ENCODE data around the gene SEPTIN3. TPM values are rescaled to one million over a fixed set of nuclear protein-coding genes. Genes with fewer than 3 reads are reported as not detected.

SEPTIN3 gene
- total and polyA plus RNA-seq, 2 of the 8 experiments (the other 6 are each of a cell fraction or from before 2014, with no cell fraction given): 38.9 to 52.9 TPM

- TF ChIP-seq SAP30 (IDR thresholded peaks at IDR 0.05; ENCODE audit: insufficient read depth, insufficient replicate concordance, low read length): no peak
- TF ChIP-seq, protein P1, sequence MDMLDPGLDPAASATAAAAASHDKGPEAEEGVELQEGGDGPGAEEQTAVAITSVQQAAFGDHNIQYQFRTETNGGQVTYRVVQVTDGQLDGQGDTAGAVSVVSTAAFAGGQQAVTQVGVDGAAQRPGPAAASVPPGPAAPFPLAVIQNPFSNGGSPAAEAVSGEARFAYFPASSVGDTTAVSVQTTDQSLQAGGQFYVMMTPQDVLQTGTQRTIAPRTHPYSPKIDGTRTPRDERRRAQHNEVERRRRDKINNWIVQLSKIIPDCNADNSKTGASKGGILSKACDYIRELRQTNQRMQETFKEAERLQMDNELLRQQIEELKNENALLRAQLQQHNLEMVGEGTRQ (IDR thresholded peaks at IDR 0.05; ENCODE audit: low read length): no peak
These were observed 1.4 kb downstream of the SEPTIN3 start (continued) for GRCh38 chr22:41970601-41971000.
